Measurements from ENCODE around the gene RBBP4.

RBBP4 gene

DNA sequence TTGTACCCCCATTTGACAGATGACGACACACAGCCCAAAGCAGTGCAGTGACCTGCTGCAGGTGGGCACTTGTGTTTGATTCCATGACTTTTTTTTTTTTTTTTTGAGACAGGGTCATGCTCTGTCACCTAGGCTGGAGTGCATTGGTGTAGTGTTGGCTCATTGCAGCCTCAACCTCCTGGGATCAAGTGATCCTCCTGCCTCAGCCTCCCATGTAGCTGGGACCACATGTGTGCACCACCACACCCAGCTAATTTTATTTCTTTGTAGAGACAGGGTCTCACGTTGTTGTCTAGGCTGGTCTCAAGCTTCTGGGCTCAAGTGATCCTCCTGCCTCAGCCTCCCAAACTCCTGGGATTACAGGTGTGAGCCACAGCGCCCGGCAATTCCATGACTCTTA lies 66.5 kb downstream of the RBBP4 start:
- Histone ChIP-seq H3K9me3 (ENCODE audit: insufficient read depth, low read length, severe bottlenecking) (no peaks in the 10 kb centered on the region), H2AFZ (ENCODE audit: low read depth, low read length) (no peak overlapping the region), H3K27me3 (ENCODE audit: insufficient read depth, low read length, poor library complexity) (no peaks in the 10 kb centered on the region), H3K27ac (ENCODE audit: low read length) (no peak overlapping the region), H3K79me2 (ENCODE audit: insufficient read depth, low read length) (no peaks in the 10 kb centered on the region), H3K36me3 (ENCODE audit: insufficient read depth, low read length) (no peaks in the 10 kb centered on the region), H3K9ac (ENCODE audit: low read depth, low read length) (no peak overlapping the region), H3K4me2 (ENCODE audit: insufficient read depth, low read length) (no peak overlapping the region), H3K4me3 (ENCODE audit: low read depth in 1 of 2, low read length in 2 of 2) (no peak overlapping the region), H4K20me1 (ENCODE audit: insufficient read depth, low read length) (no peaks in the 10 kb centered on the region), H3K4me1 (ENCODE audit: insufficient read depth, low read length) (0 out of 2 replicates have a peak, but pooled peaks cover under 1% of the 10 kb centered on the region)
- no peak for DNase-seq
- TF ChIP-seq, protein P1, sequence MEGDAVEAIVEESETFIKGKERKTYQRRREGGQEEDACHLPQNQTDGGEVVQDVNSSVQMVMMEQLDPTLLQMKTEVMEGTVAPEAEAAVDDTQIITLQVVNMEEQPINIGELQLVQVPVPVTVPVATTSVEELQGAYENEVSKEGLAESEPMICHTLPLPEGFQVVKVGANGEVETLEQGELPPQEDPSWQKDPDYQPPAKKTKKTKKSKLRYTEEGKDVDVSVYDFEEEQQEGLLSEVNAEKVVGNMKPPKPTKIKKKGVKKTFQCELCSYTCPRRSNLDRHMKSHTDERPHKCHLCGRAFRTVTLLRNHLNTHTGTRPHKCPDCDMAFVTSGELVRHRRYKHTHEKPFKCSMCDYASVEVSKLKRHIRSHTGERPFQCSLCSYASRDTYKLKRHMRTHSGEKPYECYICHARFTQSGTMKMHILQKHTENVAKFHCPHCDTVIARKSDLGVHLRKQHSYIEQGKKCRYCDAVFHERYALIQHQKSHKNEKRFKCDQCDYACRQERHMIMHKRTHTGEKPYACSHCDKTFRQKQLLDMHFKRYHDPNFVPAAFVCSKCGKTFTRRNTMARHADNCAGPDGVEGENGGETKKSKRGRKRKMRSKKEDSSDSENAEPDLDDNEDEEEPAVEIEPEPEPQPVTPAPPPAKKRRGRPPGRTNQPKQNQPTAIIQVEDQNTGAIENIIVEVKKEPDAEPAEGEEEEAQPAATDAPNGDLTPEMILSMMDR (IDR thresholded peaks at IDR 0.05; ENCODE audit: borderline replicate concordance, extremely low read depth, low read length, poor library complexity, severe bottlenecking): no peak
- TF ChIP-seq EZH2 (IDR thresholded peaks at IDR 0.05; ENCODE audit: borderline replicate concordance, low read depth, low read length, severe bottlenecking): no peak
- no peak for ATAC-seq (ENCODE audit: insufficient read depth, low read depth)

DNA sequence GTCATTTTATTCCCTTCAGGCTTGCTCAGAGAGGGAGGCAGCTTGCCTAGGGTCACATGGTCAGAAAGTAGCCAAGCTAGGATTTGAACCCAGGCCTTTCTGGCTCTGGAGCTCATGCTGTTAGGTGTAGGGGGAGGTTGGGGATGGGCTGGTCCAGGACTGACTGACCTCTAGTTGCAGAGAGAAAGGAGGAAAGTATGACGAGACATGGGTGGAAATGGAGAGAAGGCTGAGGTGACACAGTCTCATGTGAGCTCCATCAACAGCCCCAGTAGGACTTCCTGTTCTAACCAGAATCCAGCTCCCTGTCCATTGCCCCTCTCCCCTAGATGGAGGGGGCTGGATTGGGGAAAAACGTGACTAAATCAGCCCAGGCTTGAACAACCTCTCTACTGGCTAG lies 67.0 kb downstream of the RBBP4 start:
- no peak for TF ChIP-seq EZH2 (IDR thresholded peaks at IDR 0.05; ENCODE audit: borderline replicate concordance, low read depth, low read length, severe bottlenecking)
- TF ChIP-seq, protein P1 (IDR thresholded peaks at IDR 0.05; ENCODE audit: borderline replicate concordance, extremely low read depth, low read length, poor library complexity, severe bottlenecking): no peak
- H3K4me3 ChIP-seq (ENCODE audit: low read depth in 1 of 2, low read length in 2 of 2): no peak overlapping the region
- no peaks in the 10 kb centered on the region for H3K36me3 ChIP-seq (ENCODE audit: insufficient read depth, low read length)
- no peak overlapping the region for H2AFZ ChIP-seq (ENCODE audit: low read depth, low read length)
- ATAC-seq (ENCODE audit: insufficient read depth, low read depth) (no peak), DNase-seq (no peak)
- no peaks in the 10 kb centered on the region for H3K4me1 ChIP-seq (ENCODE audit: insufficient read depth, low read length)
- no peaks in the 10 kb centered on the region for H3K27me3 ChIP-seq (ENCODE audit: insufficient read depth, low read length, poor library complexity)
- H3K9ac ChIP-seq (ENCODE audit: low read depth, low read length): no peak overlapping the region
- H3K27ac ChIP-seq (ENCODE audit: low read length): no peak overlapping the region
- no peak overlapping the region for H3K4me2 ChIP-seq (ENCODE audit: insufficient read depth, low read length)
- no peaks in the 10 kb centered on the region for H3K79me2 ChIP-seq (ENCODE audit: insufficient read depth, low read length)
- H4K20me1 ChIP-seq (ENCODE audit: insufficient read depth, low read length): no peaks in the 10 kb centered on the region
- no peaks in the 10 kb centered on the region for H3K9me3 ChIP-seq (ENCODE audit: insufficient read depth, low read length, severe bottlenecking)

DNA sequence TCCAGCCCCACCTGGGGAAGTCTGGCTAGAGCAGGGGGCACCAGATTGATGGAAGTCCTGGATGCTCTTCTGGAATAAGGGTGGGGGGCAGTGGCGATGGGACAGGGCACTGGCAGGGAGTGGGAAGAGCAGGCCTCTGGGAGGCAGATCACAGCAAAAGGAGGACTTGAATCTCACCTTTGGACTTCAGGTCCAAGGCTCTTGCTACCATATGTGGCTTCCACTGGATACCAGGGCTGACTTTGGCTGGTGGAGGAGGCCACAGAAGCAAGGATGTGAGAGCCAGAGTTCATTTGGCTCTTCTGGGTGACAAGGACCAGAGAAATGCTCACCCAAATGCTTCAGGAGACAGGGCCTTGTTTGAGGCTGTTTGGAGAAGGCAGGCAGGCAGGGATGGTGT lies 67.5 kb downstream of the RBBP4 start:
- H3K27ac ChIP-seq (ENCODE audit: low read length): no peak overlapping the region
- no peak overlapping the region for H3K9ac ChIP-seq (ENCODE audit: low read depth, low read length)

More for the DNA sequence above, 67.5 kb downstream of the RBBP4 start:
- no peak overlapping the region for H3K4me3 ChIP-seq (ENCODE audit: low read depth in 1 of 2, low read length in 2 of 2)
- no peaks in the 10 kb centered on the region for H3K36me3 ChIP-seq (ENCODE audit: insufficient read depth, low read length)
- no peaks in the 10 kb centered on the region for H3K4me1 ChIP-seq (ENCODE audit: insufficient read depth, low read length)
- no peaks in the 10 kb centered on the region for H3K9me3 ChIP-seq (ENCODE audit: insufficient read depth, low read length, severe bottlenecking)
- H4K20me1 ChIP-seq (ENCODE audit: insufficient read depth, low read length): no peaks in the 10 kb centered on the region
- TF ChIP-seq, protein P1 (IDR thresholded peaks at IDR 0.05; ENCODE audit: borderline replicate concordance, extremely low read depth, low read length, poor library complexity, severe bottlenecking): no peak
- no peak for TF ChIP-seq EZH2 (IDR thresholded peaks at IDR 0.05; ENCODE audit: borderline replicate concordance, low read depth, low read length, severe bottlenecking)
- no peaks in the 10 kb centered on the region for H3K79me2 ChIP-seq (ENCODE audit: insufficient read depth, low read length)
- DNase-seq (no peak), ATAC-seq (ENCODE audit: insufficient read depth, low read depth) (no peak)
- no peaks in the 10 kb centered on the region for H3K27me3 ChIP-seq (ENCODE audit: insufficient read depth, low read length, poor library complexity)
- H2AFZ ChIP-seq (ENCODE audit: low read depth, low read length): no peak overlapping the region
- H3K4me2 ChIP-seq (ENCODE audit: insufficient read depth, low read length): no peak overlapping the region
